Fibroblast of mammary gland (primary cell): Measurements from ENCODE around the gene F2RL1.
"Not testable (repeated sequence)": the region's sequence is repeated elsewhere in the genome, so short reads cannot be mapped to it uniquely, and the experiment has no call there.

Source experiments
- DNase-seq: peaks from one replicate; pipeline ENCODE4 v3.0.0-alpha.2; 2010; ENCODE audit warnings: low read depth
- H3K4me3 ChIP-seq: 2 replicates; pipeline ENCODE4 v1.5.1; 2011; ENCODE audit warnings: low read depth, mild to moderate bottlenecking, low read length, moderate library complexity; ENCODE audit not compliant: control insufficient read depth
- TF ChIP-seq, protein P1 (sequence below): conservative IDR thresholded peaks from 2 replicates; pipeline ENCODE4 v1.5.1; 2011; ENCODE audit warnings: low read depth, low read length, inconsistent platforms; ENCODE audit not compliant: control insufficient read depth, insufficient read depth

Gene F2RL1

DNA sequence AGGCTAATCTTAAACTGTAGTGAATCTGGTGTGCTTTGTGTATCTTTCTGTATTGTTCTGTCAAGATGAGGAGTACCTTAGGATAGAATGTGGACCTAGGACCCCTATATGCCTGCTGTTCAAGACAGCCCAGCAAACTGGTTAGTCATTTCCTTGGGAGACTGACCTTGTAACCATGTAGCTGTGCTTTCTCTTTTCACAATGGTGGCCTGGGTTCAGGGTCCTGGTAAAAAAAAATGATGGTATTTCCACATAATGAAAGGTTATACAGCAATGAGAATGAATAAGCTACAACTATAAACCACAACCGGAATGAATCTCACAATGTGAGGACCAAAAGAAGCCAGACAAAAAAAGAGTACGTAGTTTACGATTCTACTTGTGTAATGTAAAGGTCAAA, 36.4 kb upstream of the F2RL1 start:
- TF ChIP-seq, protein P1, sequence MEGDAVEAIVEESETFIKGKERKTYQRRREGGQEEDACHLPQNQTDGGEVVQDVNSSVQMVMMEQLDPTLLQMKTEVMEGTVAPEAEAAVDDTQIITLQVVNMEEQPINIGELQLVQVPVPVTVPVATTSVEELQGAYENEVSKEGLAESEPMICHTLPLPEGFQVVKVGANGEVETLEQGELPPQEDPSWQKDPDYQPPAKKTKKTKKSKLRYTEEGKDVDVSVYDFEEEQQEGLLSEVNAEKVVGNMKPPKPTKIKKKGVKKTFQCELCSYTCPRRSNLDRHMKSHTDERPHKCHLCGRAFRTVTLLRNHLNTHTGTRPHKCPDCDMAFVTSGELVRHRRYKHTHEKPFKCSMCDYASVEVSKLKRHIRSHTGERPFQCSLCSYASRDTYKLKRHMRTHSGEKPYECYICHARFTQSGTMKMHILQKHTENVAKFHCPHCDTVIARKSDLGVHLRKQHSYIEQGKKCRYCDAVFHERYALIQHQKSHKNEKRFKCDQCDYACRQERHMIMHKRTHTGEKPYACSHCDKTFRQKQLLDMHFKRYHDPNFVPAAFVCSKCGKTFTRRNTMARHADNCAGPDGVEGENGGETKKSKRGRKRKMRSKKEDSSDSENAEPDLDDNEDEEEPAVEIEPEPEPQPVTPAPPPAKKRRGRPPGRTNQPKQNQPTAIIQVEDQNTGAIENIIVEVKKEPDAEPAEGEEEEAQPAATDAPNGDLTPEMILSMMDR: no peak
- no peak overlapping the region for H3K4me3 ChIP-seq
- DNase-seq: peak; percentile 22

DNA sequence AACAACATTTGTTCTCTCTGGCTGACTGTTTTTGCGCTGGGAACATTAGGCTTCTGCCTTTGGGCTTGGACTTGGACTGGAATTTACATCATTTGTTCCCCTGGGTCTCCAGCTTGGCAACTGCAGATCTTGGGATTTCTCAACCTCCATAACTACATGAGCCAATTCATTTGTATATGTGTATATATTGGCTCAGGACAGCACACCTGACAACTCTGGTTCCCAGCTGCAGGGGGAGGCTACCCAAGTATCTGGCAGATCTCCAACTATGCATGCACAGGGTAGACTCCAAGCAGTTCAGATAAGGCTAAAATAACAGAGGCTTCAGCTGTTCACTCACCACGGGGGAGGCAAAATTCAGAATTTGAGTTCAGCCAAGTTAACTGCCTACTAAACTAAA, 31.6 kb upstream of the F2RL1 start:
- H3K4me3 ChIP-seq: no peak overlapping the region
- DNase-seq: peak; percentile 99

DNA sequence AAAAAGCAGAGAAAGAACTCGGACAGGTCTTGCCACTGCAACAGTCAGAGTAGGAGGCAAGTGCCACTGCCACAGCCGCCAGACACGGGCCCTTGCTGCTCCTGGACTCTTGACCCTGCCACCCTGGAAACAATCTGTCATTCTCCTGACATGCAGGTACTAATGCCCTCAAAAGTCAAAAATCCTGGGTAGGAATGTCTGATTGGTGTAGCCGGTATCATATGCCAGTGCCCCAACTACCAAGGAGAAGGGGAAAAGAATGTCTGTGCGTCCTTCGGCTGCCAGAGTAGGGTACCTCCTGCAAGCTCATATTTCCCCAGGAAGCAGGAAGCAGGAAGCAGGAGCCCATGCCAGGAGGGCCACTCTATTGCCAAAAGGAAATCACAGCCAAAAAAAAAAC, 30.5 kb upstream of the F2RL1 start:
- DNase-seq: no peak
- no peak overlapping the region for H3K4me3 ChIP-seq
- TF ChIP-seq, protein P1: no peak

More for the DNA sequence above, 31.6 kb upstream of the F2RL1 start:
- TF ChIP-seq, protein P1: no peak

DNA sequence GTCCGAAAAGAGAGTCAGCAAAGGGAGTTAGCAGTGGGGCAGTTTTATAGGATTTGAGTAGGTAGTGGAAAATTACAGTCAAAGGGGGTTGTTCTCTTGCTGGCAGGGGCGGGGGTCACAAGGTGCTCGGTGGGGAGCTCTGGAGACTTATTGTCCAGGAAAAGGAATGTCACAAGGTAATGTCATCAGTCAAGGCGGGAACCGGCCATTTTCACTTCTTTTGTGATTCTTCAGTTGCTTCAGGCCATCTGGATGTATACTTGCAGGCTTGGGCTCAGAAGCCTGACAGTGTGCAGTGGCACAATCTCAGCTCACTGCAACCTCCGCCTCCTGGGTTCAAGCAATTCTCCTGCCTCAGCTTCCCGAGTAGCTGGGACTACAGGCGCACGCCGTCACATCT, 29.6 kb upstream of the F2RL1 start:
- not testable (repeated sequence) for DNase-seq, H3K4me3 ChIP-seq

DNA sequence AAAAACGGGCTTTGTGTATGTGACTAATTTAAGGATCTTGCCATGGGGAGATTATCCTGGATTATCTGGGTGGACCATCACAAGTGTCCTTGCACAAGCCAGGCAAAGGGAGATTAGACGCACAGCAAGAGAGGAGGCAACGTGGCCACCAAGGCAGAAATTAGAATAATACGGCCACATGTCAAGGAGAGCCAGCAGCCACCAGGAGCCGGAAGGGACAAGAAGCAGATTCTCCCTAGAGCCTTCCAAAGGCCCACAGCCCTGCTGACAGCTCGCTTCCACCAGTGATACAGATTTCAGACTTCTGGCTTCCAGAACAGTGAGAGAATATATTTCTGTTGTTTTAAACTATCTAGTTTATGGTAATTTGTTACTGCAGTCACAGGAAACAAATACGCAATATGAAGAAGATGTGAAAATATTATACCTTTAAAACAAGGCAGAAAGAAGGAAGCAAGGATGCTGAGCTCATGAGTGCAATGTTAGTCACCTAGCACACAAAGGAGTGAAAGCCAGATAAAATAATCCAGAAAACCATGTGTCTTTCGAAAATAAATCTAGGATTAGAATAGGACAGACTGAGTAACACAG, 28.7 kb upstream of the F2RL1 start:
- DNase-seq: peak; percentile 90
- TF ChIP-seq, protein P1: no peak
- no peak overlapping the region for H3K4me3 ChIP-seq

DNA sequence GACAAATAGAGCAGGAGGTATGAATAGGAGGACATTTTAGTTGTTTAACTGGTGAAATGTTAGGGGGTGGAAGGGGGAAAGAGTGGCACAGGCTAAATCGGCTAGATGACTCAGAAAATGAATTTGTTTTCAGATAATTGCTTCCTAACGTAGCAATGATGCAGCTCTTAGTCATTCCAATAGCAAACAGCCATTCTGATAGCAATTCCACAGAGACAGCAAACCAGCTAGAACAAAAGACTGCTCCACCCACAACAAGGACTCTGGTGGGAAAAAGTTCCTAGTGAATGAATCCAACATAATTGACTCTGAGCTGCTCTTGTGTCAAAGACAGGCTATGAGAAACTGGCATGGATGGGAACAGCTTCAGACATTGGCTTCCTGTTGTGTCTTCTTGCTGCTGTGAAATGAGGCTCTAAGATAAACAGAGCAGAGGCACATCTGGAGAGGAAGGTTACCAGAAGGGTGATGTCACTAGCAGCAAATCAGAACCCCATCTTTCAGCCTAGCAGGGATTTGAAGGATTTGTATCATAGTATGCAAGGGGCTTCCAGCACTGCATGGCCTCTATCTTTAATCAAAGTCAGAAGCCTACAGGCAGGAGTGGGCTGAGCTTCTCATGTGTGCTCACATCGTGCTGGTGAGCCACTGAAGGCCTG, 28.1 kb upstream of the F2RL1 start:
- TF ChIP-seq, protein P1: no peak
- no peak overlapping the region for H3K4me3 ChIP-seq
- DNase-seq: peak; percentile 100

DNA sequence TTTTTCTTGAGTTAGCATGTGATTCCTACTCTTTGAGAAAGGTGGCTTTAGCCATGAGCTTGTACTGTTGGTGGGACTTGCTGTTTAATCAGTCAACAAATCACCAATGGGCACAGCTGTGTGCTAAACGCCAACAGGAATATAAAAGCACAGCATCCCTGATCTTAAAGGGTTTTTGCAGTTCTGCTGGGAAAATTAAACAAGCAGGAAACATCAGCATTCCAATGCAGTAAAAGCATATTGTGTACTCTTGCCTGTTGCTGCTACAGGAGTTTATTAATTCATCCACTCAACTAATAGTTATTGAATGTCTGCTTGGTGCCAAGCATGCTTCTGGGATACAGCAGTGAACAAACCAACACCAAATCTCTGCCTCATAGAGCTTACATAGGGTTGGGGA, 27.4 kb upstream of the F2RL1 start:
- TF ChIP-seq, protein P1: no peak
- peak; percentile 43 for DNase-seq
- H3K4me3 ChIP-seq: no peak overlapping the region
